ENCODE results near the gene CDK6.
A peak's percentile ranks its signal among the peaks of the same experiment; 100 is the strongest.

Gene CDK6

DNA sequence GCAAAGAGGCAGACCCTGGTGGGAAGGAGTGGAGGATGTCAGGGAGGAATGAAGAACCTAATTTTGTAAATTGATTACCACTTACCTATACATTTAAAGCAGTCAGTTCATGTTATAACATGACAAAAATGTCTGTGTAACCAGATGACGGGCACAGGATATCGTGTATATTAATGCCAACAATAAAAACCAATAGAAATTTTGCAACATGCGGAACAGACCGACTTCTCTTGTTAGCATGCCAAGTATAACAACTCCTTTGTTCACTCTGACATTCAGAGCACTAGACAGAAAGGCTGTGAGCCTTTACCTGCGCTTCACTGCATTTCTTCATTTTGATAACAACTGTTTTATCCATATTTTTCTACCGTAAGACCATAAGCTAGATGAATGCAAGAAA is 29.9 kb downstream of the CDK6 start:
- TF ChIP-seq, protein P1, sequence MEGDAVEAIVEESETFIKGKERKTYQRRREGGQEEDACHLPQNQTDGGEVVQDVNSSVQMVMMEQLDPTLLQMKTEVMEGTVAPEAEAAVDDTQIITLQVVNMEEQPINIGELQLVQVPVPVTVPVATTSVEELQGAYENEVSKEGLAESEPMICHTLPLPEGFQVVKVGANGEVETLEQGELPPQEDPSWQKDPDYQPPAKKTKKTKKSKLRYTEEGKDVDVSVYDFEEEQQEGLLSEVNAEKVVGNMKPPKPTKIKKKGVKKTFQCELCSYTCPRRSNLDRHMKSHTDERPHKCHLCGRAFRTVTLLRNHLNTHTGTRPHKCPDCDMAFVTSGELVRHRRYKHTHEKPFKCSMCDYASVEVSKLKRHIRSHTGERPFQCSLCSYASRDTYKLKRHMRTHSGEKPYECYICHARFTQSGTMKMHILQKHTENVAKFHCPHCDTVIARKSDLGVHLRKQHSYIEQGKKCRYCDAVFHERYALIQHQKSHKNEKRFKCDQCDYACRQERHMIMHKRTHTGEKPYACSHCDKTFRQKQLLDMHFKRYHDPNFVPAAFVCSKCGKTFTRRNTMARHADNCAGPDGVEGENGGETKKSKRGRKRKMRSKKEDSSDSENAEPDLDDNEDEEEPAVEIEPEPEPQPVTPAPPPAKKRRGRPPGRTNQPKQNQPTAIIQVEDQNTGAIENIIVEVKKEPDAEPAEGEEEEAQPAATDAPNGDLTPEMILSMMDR (IDR thresholded peaks at IDR 0.05; ENCODE audit: insufficient read depth, low read depth, low read length, missing control alignments), result no peak
- DNase-seq (ENCODE audit: low read depth), result no peak
- no peak overlapping the region for H3K4me3 ChIP-seq (ENCODE audit: low read depth, low read length)

DNA sequence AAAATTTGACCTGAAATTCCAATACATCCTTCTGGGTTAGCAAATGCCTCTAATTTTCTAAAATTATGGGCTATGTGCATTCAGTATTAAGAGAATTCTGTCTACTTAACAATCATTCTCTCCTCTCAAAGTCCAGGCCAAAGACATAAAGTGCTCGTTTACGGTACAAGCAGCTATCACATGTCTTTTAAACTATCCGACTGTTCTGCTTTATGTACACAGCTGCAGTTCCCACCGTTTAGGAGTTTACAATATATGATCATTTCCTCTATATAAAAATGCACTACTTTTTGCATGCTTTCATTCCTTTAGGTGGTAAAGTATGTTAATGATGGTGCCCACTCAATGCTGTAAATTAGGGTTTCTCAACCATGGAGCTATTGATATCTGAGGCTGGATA is 34.0 kb downstream of the CDK6 start:
- H3K4me3 ChIP-seq (ENCODE audit: low read depth, low read length), result no peak overlapping the region
- no peak for DNase-seq (ENCODE audit: low read depth)
- TF ChIP-seq, protein P1 (IDR thresholded peaks at IDR 0.05; ENCODE audit: insufficient read depth, low read depth, low read length, missing control alignments), result no peak

DNA sequence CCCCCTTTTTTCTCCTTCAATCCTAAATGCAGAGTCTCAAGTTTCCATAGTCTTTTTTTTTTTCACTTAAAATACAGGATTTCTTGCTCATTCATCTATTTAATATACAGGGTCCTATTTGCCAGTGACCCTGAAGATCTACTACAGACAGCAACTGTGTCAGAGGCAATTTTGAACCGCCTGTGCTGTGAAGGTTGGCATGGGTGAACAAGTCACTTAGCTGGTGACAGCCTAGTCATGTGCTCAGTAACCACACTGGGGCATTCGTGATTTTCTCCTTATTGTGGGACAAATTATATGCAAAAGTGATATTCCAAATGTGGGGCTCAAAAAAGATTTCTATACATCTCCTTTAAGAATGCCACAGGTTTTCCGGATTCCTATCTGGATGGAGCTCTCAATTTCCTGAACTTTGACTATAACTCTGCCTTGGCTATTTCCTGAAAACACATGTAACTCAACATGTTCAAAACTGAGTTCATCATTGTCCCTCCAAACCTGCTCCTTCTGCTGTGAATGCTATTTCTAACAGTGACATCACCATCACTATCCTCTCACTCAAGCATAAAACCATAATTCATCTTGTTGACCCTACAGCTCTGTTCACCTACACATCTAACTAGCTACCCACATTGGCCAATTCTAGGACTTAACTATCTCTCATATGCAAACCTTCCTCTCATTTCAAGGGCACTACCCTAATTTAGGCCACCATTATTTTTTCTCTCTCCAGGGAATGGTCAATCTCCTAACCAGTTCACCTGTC is 36.7 kb downstream of the CDK6 start:
- no peak for DNase-seq (ENCODE audit: low read depth)
- H3K4me3 ChIP-seq (ENCODE audit: low read depth, low read length), result no peak overlapping the region
- TF ChIP-seq, protein P1 (IDR thresholded peaks at IDR 0.05; ENCODE audit: insufficient read depth, low read depth, low read length, missing control alignments), result no peak

DNA sequence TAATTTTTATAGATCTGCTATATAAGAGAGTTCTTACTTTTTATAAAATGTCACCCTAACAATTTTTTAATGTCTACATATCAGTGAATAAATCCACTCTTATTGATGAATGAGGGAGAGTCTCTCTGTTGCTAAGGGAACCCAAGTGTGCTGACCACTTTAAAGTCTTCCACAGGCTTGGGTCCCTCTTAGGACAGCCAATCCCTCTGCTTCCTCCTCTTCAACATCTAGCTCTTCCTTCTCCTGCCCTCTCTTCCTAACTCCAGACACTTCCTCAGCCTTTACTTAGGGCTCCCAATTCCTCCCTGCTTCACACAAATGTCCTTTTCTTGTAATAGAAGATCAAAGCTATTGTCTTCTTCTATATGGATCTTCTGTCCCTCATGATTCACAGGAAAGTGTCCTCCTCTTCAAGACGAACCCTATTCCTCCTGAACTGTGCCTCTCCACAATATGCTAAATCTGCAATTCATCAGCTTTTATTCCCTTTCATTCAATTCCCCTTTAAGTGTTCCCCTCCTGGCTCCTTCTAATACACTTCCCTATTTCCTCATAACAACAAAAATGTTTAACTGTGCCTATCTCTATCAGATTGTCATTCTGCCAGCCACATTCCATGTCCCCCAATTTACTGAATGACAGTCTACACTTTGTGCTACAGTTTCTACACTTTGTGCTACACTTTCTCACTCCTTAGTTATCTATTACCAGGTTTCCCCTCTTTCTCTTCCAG is 37.7 kb downstream of the CDK6 start:
- no peak for DNase-seq (ENCODE audit: low read depth)
- H3K4me3 ChIP-seq (ENCODE audit: low read depth, low read length), result no peak overlapping the region
- TF ChIP-seq, protein P1 (IDR thresholded peaks at IDR 0.05; ENCODE audit: insufficient read depth, low read depth, low read length, missing control alignments), result no peak

DNA sequence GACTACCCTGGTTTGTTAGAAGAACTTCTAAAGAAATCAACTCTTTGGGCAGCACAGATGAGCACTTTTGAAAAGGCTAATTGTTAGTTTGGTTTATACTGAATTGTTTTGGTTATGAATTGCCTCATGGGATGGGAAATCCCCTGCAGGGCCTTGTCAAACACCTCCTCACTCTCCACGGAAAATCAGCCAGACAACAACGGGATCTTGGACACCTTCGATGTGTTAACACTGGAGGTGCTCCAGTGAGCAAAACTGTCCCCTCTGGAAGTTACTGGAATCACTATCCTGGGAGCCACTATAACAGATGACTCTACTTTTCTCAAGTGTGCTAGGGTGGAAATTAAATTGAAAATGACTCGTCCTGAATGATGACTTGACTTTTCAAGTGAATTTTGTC is 38.7 kb downstream of the CDK6 start:
- TF ChIP-seq, protein P1 (IDR thresholded peaks at IDR 0.05; ENCODE audit: insufficient read depth, low read depth, low read length, missing control alignments), result no peak
- no peak overlapping the region for H3K4me3 ChIP-seq (ENCODE audit: low read depth, low read length)
- DNase-seq (ENCODE audit: low read depth), result peak; percentile 29

DNA sequence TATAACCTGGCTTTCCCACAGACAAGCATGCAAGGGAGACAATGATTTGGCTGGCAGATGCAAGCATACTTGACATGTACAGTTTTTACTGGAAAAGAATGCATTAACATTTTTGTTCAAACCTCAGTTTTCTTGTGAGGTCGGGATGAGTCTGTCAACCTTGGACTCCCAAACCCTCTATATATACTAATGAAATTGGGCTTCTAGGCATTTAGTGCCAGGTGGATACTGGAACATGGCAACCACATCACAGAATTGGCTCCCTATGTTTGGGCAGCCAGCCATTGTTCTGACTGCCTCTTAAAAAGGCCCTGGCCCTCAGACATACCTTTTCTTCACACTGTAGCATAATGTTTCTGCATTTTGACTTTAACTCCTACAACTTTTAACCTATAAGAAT is 39.1 kb downstream of the CDK6 start:
- no peak for DNase-seq (ENCODE audit: low read depth)
- TF ChIP-seq, protein P1 (IDR thresholded peaks at IDR 0.05; ENCODE audit: insufficient read depth, low read depth, low read length, missing control alignments), result no peak
- no peak overlapping the region for H3K4me3 ChIP-seq (ENCODE audit: low read depth, low read length)

Data from GM12865 (cell line).